ENCODE data around the gene TUBGCP3.

DNA sequence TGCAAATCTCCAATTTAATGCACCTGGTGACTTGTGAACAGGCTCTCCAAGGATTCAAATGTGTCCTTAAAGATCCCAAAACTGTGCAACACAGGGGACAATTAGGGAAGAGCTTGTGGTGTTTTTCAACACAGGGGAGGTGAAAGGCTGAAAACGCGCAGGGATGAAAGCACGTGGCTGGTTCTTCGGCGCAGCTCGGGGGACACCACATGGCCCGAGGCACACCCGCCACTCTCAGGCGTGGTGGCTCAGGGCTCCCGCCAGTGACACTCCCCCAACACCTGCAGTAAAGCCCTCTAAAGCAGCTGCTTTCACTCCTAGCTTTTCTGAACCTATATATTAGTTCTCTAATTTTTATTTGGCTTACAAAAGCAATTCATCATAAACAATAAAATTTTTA, 119.9 kb downstream of the TUBGCP3 start:
- TF ChIP-seq POLR2A (IDR thresholded peaks at IDR 0.05) (no peak), POLR2AphosphoS5 (IDR thresholded peaks at IDR 0.05) (no peak)
- TF ChIP-seq, protein P1, sequence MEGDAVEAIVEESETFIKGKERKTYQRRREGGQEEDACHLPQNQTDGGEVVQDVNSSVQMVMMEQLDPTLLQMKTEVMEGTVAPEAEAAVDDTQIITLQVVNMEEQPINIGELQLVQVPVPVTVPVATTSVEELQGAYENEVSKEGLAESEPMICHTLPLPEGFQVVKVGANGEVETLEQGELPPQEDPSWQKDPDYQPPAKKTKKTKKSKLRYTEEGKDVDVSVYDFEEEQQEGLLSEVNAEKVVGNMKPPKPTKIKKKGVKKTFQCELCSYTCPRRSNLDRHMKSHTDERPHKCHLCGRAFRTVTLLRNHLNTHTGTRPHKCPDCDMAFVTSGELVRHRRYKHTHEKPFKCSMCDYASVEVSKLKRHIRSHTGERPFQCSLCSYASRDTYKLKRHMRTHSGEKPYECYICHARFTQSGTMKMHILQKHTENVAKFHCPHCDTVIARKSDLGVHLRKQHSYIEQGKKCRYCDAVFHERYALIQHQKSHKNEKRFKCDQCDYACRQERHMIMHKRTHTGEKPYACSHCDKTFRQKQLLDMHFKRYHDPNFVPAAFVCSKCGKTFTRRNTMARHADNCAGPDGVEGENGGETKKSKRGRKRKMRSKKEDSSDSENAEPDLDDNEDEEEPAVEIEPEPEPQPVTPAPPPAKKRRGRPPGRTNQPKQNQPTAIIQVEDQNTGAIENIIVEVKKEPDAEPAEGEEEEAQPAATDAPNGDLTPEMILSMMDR (IDR thresholded peaks at IDR 0.05 in 8 of 11, conservative IDR thresholded peaks at IDR 0.05 in 3 of 11) = no peak

Data from spleen (tissue), 7 donors.